ENCODE measurements around the gene ZNF813.
"Not testable (repeated sequence)": the region's sequence is repeated elsewhere in the genome, so short reads cannot be mapped to it uniquely, and the experiment has no call there.

ZNF813 gene

DNA sequence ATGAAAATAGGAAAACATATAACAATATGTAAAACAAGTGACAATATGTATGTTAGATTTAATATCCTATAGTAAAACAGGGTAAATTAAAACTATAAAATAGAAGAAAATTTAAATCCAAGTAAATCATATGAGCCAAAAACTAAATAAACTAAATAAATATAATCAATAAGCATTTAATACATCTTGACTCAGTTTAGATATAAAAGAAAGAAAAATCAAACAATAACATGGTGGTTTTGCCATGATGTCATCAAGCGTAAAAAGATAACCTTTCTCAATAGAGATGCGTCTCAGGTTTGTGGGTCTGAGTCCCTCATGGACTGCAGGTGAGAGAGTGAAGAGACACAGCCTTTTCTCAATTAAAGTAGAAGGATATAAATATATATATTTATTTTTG is 43.8 kb downstream of the ZNF813 start:
- Histone ChIP-seq H3K4me2 (ENCODE audit: low read length) (no peak overlapping the region), H3K9ac (ENCODE audit: low read depth, low read length) (no peak overlapping the region), H3K4me3 (ENCODE audit: low read length) (no peak overlapping the region), H3K27me3 (ENCODE audit: control insufficient read depth, insufficient read depth, low read length) (no peaks in the 10 kb centered on the region), H3K4me1 (ENCODE audit: control insufficient read depth, insufficient read depth, low read length) (no peaks in the 10 kb centered on the region), H3K9me3 (replicated peaks; ENCODE audit: low read length) (no peaks in the 10 kb centered on the region), H3K36me3 (ENCODE audit: insufficient read depth, low read length) (no peaks in the 10 kb centered on the region)

DNA sequence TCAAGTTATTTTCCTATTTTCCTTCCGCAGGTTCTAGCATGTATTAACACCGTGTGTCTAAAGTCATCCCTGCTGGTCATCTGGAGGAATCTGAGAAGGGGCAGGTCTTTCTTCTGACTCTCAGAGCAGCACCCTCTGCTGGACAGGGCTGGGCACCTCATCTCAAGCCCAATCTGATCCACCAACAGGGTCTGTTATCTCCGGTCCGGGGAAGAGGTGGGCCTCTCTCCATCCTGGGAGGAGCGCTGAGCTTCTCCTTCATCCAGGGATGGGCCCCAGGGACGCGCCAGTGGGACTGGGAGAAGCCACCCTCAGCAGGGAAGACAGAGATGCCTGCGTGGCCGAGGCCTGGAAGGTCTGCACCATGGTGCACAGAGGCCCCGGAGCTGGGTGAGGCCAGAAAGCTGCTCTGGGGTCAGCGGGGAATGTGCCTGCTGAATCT is 44.4 kb downstream of the ZNF813 start:
- Histone ChIP-seq H3K4me3 (ENCODE audit: low read length) (no peak overlapping the region), H3K4me2 (ENCODE audit: low read length) (no peak overlapping the region), H3K4me1 (ENCODE audit: control insufficient read depth, insufficient read depth, low read length) (no peaks in the 10 kb centered on the region), H3K36me3 (ENCODE audit: insufficient read depth, low read length) (no peaks in the 10 kb centered on the region), H3K9me3 (replicated peaks; ENCODE audit: low read length) (no peaks in the 10 kb centered on the region), H3K9ac (ENCODE audit: low read depth, low read length) (no peak overlapping the region), H3K27me3 (ENCODE audit: control insufficient read depth, insufficient read depth, low read length) (no peaks in the 10 kb centered on the region)

DNA sequence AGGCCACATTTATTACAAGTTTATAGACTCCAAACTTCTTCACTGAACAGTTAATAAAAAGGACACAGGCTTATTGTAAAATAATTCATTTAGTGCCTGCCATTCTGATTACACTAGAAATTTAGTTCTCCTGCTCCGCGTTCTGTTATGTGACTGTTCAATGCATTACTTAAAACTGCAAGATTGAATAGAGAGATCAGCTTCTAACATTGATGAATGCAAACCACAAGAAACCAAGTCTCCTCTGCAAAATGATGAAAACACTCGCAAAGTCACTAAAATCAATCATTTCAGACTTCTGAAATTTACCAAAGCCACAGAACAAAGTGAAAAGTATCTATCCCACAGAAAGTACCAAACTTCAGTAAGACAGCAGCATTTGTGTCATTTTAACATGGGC is 47.5 kb downstream of the ZNF813 start:
- H3K36me3 ChIP-seq (ENCODE audit: insufficient read depth, low read length); H3K4me2 ChIP-seq (ENCODE audit: low read length); H3K4me1 ChIP-seq (ENCODE audit: control insufficient read depth, insufficient read depth, low read length); H3K27me3 ChIP-seq (ENCODE audit: control insufficient read depth, insufficient read depth, low read length); H3K4me3 ChIP-seq (ENCODE audit: low read length); H3K9ac ChIP-seq (ENCODE audit: low read depth, low read length); H3K9me3 ChIP-seq (replicated peaks; ENCODE audit: low read length): not testable (repeated sequence)

DNA sequence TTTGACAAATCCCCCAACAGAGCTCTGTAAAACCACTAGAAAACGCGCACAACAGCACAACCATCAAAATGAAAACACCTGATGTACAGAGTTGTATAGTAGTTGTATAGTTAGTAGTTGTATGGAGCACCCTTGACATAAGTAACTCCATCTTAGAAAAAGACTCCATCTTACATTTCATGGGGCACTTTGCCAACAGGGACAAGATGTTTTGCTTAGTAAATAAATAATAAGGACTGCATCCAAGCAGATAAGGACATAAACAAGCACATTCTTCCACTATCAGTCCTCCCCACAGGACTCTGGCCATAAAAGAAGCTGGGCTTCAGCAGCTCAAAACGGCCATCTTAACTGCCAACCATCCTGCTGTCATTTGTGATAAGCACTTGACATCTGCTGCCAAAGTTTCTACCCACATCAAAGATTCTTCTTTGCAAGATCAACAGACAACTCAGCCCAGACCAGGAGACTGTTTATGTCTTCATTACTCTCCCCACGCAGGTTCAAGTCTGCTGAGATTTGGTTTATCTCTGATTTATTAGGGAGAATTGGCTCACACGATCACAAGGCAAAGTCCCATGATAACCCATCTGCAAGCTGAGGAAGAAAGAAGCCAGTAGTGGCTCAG is 49.7 kb downstream of the ZNF813 start:
- H3K9me3 ChIP-seq (replicated peaks; ENCODE audit: low read length) = no peaks in the 10 kb centered on the region
- H3K36me3 ChIP-seq (ENCODE audit: insufficient read depth, low read length) = no peaks in the 10 kb centered on the region
- no peak overlapping the region for H3K4me3 ChIP-seq (ENCODE audit: low read length)
- H3K27me3 ChIP-seq (ENCODE audit: control insufficient read depth, insufficient read depth, low read length) = no peaks in the 10 kb centered on the region
- H3K9ac ChIP-seq (ENCODE audit: low read depth, low read length) = no peak overlapping the region
- no peak overlapping the region for H3K4me2 ChIP-seq (ENCODE audit: low read length)
- peaks cover 10% of the 10 kb centered on the region for H3K4me1 ChIP-seq (ENCODE audit: control insufficient read depth, insufficient read depth, low read length)

DNA sequence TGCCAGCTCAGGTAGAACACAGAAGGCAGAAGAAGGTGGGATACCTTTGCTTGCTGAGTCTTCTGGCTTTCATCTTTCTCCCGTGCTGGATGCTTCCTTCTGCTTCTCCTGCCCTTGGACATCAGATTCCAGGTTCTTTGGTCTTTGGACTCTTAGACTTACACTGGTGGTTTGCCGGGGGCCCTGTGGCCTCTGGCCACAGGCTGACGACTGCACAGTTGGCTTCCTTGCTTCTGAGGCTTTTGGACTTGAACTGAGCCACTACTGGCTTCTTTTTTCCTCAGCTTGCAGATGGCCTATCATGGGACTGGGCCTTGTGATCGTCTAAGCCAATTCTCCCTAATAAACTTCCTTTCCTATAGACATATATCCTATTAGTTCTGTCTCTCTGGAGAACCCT is 50.6 kb downstream of the ZNF813 start:
- Histone ChIP-seq H3K4me2 (ENCODE audit: low read length) (no peak overlapping the region), H3K4me1 (ENCODE audit: control insufficient read depth, insufficient read depth, low read length) (peaks cover 10% of the 10 kb centered on the region), H3K9ac (ENCODE audit: low read depth, low read length) (no peak overlapping the region), H3K4me3 (ENCODE audit: low read length) (no peak overlapping the region), H3K27me3 (ENCODE audit: control insufficient read depth, insufficient read depth, low read length) (no peaks in the 10 kb centered on the region), H3K36me3 (ENCODE audit: insufficient read depth, low read length) (no peaks in the 10 kb centered on the region), H3K9me3 (replicated peaks; ENCODE audit: low read length) (no peaks in the 10 kb centered on the region)

DNA sequence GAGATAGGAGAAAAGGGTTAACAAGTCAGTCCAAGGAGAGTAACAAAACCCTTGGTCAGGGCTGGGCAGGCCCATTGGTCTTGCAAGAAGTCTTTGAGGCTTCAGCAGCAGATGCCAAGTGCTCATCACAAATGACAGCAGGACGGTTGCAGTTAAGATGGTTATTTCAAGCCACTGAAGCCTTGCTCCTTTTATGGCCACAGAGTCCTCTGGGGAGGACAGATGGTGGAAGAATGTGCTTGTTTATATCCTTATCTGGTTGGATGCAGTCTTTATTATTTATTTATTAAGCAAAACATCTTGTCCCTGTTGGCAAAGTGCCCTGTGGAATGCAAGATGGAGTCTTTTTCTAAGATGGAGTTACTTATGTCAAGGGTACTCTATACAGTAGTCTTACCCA is 51.2 kb downstream of the ZNF813 start:
- H3K4me1 ChIP-seq (ENCODE audit: control insufficient read depth, insufficient read depth, low read length) = peaks cover 10% of the 10 kb centered on the region
- no peaks in the 10 kb centered on the region for H3K27me3 ChIP-seq (ENCODE audit: control insufficient read depth, insufficient read depth, low read length)
- no peaks in the 10 kb centered on the region for H3K9me3 ChIP-seq (replicated peaks; ENCODE audit: low read length)
- no peak overlapping the region for H3K9ac ChIP-seq (ENCODE audit: low read depth, low read length)
- H3K4me3 ChIP-seq (ENCODE audit: low read length) = no peak overlapping the region
- H3K36me3 ChIP-seq (ENCODE audit: insufficient read depth, low read length) = no peaks in the 10 kb centered on the region
- no peak overlapping the region for H3K4me2 ChIP-seq (ENCODE audit: low read length)

DNA sequence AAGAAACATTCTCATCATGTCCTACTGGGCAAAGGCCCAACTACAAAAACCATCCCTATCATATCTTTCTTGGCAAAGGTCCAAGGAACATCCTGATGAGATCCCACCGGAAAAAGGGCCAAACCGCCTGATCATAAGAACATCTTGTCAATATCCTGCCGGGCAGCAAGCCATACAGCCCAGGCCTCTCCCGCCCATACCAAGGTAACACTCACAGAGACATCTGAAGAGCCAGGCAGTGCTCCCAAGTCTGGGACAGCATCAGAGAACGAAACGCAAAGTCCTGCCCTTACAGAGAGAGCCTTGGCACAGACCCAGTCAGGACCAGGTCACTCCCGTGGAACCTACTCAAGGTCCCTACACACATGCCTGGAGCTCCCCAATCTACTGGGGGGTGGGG is 51.9 kb downstream of the ZNF813 start:
- Histone ChIP-seq H3K27me3 (ENCODE audit: control insufficient read depth, insufficient read depth, low read length) (no peaks in the 10 kb centered on the region), H3K4me3 (ENCODE audit: low read length) (no peak overlapping the region), H3K9me3 (replicated peaks; ENCODE audit: low read length) (no peaks in the 10 kb centered on the region), H3K36me3 (ENCODE audit: insufficient read depth, low read length) (no peaks in the 10 kb centered on the region), H3K4me1 (ENCODE audit: control insufficient read depth, insufficient read depth, low read length) (peaks cover 10% of the 10 kb centered on the region), H3K9ac (ENCODE audit: low read depth, low read length) (no peak overlapping the region), H3K4me2 (ENCODE audit: low read length) (no peak overlapping the region)

DNA sequence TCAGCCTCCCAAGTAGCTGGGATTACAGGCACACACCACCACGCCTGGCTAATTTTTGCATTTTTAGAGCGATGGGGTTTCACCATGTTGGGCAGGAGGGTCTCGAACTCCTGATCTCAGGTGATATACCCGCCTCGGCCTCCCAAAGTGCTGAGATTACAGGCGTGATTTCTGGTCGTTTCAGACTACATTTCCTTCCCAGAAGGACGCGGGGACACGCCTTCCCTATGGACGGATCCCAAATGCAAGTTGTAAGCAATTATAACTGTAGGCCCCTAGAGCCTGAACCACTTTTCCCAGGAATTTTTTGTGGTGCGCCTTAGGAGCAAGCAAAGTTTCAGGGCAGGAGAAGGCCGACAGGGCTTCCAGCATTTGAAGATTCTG is 52.6 kb downstream of the ZNF813 start:
- H3K9me3 ChIP-seq (replicated peaks; ENCODE audit: low read length) = no peaks in the 10 kb centered on the region
- no peaks in the 10 kb centered on the region for H3K36me3 ChIP-seq (ENCODE audit: insufficient read depth, low read length)
- no peaks in the 10 kb centered on the region for H3K27me3 ChIP-seq (ENCODE audit: control insufficient read depth, insufficient read depth, low read length)
- H3K9ac ChIP-seq (ENCODE audit: low read depth, low read length) = peak overlapping the region; percentile 49
- peak overlapping the region; percentile 92 for H3K4me2 ChIP-seq (ENCODE audit: low read length)
- H3K4me1 ChIP-seq (ENCODE audit: control insufficient read depth, insufficient read depth, low read length) = peaks cover 10% of the 10 kb centered on the region
- peak overlapping the region; percentile 80 for H3K4me3 ChIP-seq (ENCODE audit: low read length)

DNA sequence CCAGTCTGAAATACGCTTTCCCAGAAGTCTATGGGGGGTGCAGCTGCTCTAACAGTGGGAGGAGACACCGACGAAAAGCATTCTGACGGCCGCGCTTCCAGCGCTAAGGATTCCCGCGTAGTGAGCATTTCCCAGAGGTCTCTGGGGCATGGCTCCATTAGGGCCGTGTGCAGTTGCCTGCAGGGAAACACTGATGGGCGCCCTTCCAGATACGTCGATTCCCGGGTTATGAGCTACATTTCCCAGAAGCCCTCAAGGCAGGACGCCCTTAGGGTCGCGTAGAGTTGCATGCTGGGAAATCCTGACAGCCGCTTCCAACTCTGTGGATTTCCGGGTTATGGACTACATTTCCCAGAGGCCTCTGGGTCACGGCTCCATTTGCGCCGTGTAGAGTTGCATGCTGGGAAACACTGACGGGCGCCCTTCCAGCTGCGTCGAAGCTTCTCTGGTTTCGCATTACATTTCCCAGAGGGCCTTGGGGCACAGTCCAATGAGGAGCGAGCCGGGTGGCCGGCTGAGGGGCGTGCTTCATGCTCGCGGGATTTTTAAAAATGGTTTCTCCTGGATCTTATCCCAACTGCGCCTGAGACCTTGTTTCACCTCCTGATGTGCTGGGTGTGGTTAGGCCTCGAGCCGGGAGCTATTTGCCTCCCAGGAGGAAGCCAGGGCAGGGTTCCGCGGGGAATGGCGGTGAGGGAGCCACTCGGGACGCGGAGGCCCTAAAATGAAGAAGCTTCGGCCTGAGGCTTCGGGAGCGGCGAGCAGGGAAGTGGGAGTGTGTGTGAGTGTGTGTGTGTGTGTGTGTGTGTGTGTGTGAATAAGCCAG is 53.2 kb downstream of the ZNF813 start:
- Histone ChIP-seq H3K4me3 (ENCODE audit: low read length) (peak overlapping the region; percentile 80), H3K9me3 (replicated peaks; ENCODE audit: low read length) (no peaks in the 10 kb centered on the region), H3K27me3 (ENCODE audit: control insufficient read depth, insufficient read depth, low read length) (no peaks in the 10 kb centered on the region), H3K4me2 (ENCODE audit: low read length) (peak overlapping the region; percentile 92), H3K9ac (ENCODE audit: low read depth, low read length) (peak overlapping the region; percentile 71), H3K36me3 (ENCODE audit: insufficient read depth, low read length) (no peaks in the 10 kb centered on the region), H3K4me1 (ENCODE audit: control insufficient read depth, insufficient read depth, low read length) (peaks cover 10% of the 10 kb centered on the region)

DNA sequence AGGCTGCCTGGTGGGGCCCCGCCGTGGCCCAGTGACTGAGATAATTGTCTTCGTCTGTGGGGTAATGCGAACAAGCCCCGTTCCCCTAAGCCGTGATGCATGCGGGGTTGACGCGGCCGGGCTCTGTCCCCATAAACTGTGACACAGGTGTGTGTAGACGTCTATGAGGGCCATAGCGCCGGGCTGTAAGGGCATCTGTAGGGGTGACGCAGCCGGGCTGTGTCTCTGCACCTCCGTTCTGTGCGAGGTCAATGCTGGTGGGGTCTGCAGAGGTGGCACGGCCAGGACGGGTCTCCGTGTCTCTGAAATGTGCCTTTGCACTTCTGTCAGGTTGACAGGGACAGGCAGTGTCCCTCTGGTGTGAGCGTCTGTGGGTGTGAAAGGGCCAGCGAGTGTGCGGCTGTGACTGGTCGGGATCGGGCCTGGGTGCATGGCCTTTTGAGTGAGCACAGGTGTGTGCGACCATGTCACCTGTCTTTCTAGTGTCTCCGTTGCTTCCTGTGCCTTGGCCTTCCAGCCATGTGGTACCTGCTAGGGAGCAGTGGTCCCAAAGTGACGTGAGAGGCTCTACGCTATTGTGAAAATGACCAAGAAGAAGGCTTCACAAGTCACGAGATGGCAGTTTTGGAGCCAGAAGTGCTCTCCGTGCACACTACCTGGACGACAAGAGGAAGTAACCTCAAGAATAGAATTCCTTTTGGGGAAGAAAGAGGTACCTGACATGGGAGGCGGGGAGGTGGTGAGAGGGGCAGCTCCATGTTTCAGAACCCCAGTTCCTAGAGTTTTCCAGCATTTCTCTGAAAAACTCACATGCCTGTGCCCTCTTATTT is 54.1 kb downstream of the ZNF813 start:
- no peaks in the 10 kb centered on the region for H3K9me3 ChIP-seq (replicated peaks; ENCODE audit: low read length)
- peak overlapping the region; percentile 71 for H3K9ac ChIP-seq (ENCODE audit: low read depth, low read length)
- H3K4me3 ChIP-seq (ENCODE audit: low read length) = peak overlapping the region; percentile 80
- no peaks in the 10 kb centered on the region for H3K27me3 ChIP-seq (ENCODE audit: control insufficient read depth, insufficient read depth, low read length)
- H3K4me1 ChIP-seq (ENCODE audit: control insufficient read depth, insufficient read depth, low read length) = peaks cover 10% of the 10 kb centered on the region
- H3K36me3 ChIP-seq (ENCODE audit: insufficient read depth, low read length) = no peaks in the 10 kb centered on the region
- peak overlapping the region; percentile 92 for H3K4me2 ChIP-seq (ENCODE audit: low read length)

DNA sequence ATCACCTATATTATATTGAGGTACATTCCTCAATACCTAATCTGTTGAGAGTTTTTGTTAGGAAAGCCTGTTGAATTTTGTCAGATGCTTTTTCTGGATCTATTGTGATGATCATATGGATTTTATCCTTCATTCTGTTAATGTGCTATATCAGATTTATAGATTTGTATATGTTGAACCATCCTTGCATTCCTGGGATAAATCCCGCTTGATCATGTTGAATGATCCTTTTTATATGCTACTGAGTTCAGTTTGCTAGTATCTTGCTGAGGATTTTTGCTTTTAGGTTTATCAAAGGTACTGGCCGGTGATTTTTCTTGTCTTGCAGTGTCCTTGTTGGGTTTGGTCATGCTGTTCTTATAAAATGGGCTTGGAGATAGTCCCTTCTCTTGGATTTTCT is 58.4 kb downstream of the ZNF813 start:
- Histone ChIP-seq H3K4me1 (ENCODE audit: control insufficient read depth, insufficient read depth, low read length) (peaks cover 7% of the 10 kb centered on the region), H3K9ac (ENCODE audit: low read depth, low read length) (no peak overlapping the region), H3K4me3 (ENCODE audit: low read length) (no peak overlapping the region), H3K9me3 (replicated peaks; ENCODE audit: low read length) (no peaks in the 10 kb centered on the region), H3K27me3 (ENCODE audit: control insufficient read depth, insufficient read depth, low read length) (no peaks in the 10 kb centered on the region), H3K36me3 (ENCODE audit: insufficient read depth, low read length) (no peaks in the 10 kb centered on the region), H3K4me2 (ENCODE audit: low read length) (no peak overlapping the region)
